Measurements from ENCODE around the gene TEX9. TPM values are rescaled to one million over a fixed set of nuclear protein-coding genes. Genes with fewer than 3 reads are reported as not detected.
"Not testable (repeated sequence)": the region's sequence is repeated elsewhere in the genome, so short reads cannot be mapped to it uniquely, and the experiment has no call there.

TEX9 gene
- total RNA-seq (3.3 and 4.5 TPM in 2 replicates), polyA plus RNA-seq (1.3 and 2.2 TPM in 2 replicates), polyA minus RNA-seq (ENCODE audit: low replicate concordance) (0.78 TPM in 1 of 2 replicates, not detected in the other)
- polyA plus RNA-seq (2012): 1.3 and 1.8 TPM in 2 replicates

DNA sequence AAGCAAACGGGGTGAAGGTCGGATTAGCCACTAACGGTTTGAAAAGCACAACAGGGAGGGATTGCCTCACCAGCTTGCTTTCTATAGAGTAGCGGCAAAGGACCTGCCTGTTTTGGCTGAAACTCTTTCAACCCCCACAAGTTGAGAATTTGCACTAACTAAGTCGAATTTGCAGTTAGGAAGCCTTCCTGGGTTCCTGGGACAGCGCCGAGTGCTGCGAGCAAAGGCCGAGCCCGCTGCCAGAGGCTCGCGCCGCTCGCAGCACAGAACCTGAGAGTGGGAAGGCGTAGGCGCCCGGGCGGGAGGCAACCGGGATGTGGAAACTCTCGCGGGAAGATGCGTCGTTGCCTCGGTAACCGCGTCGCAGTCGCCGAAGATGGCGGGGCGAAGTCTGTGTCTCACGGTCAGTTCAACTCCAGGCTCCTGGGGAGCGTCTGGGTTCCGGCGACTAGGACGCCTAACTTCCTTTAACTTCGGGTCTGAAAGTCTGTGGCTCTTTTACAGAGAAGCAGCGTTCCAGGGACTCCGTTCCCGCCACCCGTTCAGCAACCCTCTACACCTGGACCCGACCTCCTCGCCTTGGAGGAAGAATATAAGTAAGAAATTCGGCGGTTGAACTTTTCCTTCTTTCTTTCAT lies at the start of gene TEX9:
Gene TEX9, plus strand, starts transcription at position 352 of the 637 bp plus-strand sequence. Its CDS starts 25 bp downstream, at position 377.
- Histone ChIP-seq H3K4me1 (ENCODE audit: control insufficient read depth, extremely low read depth, insufficient read depth, low read length) (peaks cover 2% of the 10 kb centered on the region), H3K4me2 (ENCODE audit: extremely low read depth, insufficient read depth, low read length) (peak within 1 kb of the TSS; percentile 99), H3K36me3 (ENCODE audit: control insufficient read depth, insufficient read depth, low read length) (no peaks in the 10 kb centered on the region), H3K4me3 (replicated peaks in 1 of 4; ENCODE audit: control extremely low read depth in 1 of 4, insufficient read depth in 1 of 4, low read depth in 3 of 4, low read length in 4 of 4) (peak within 1 kb of the TSS; percentile 56 to 90 (median 77)), H3K27me3 (ENCODE audit: control insufficient read depth, insufficient read depth, low read length) (no peaks in the 10 kb centered on the region), H3K9me3 (ENCODE audit: control insufficient read depth, insufficient read depth, low read depth, low read length) (no peaks in the 10 kb centered on the region), H3K9ac (ENCODE audit: insufficient read depth, low read length) (peak within 1 kb of the TSS; percentile 33), H2AFZ (ENCODE audit: low read length) (peak within 1 kb of the TSS; percentile 87), H3K27ac (ENCODE audit: insufficient read depth, low read length) (no peak within 1 kb of the TSS), H4K20me1 (ENCODE audit: control insufficient read depth, extremely low read depth, insufficient read depth, low read length) (no peaks in the 10 kb centered on the region), H3K79me2 (ENCODE audit: control insufficient read depth, insufficient read depth, low read length) (no peaks in the 10 kb centered on the region)
- TF ChIP-seq EZH2 (IDR thresholded peaks at IDR 0.05; ENCODE audit: low read length, missing control alignments): no peak
- TF ChIP-seq, protein P1, sequence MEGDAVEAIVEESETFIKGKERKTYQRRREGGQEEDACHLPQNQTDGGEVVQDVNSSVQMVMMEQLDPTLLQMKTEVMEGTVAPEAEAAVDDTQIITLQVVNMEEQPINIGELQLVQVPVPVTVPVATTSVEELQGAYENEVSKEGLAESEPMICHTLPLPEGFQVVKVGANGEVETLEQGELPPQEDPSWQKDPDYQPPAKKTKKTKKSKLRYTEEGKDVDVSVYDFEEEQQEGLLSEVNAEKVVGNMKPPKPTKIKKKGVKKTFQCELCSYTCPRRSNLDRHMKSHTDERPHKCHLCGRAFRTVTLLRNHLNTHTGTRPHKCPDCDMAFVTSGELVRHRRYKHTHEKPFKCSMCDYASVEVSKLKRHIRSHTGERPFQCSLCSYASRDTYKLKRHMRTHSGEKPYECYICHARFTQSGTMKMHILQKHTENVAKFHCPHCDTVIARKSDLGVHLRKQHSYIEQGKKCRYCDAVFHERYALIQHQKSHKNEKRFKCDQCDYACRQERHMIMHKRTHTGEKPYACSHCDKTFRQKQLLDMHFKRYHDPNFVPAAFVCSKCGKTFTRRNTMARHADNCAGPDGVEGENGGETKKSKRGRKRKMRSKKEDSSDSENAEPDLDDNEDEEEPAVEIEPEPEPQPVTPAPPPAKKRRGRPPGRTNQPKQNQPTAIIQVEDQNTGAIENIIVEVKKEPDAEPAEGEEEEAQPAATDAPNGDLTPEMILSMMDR (conservative IDR thresholded peaks at IDR 0.05 in 1 of 2, IDR thresholded peaks at IDR 0.05 in 1 of 2; ENCODE audit: low read depth in 1 of 2, low read length in 2 of 2): no peak
- DNase-seq (ENCODE audit: low read depth in 2 of 2): peak; percentile 83 to 86

DNA sequence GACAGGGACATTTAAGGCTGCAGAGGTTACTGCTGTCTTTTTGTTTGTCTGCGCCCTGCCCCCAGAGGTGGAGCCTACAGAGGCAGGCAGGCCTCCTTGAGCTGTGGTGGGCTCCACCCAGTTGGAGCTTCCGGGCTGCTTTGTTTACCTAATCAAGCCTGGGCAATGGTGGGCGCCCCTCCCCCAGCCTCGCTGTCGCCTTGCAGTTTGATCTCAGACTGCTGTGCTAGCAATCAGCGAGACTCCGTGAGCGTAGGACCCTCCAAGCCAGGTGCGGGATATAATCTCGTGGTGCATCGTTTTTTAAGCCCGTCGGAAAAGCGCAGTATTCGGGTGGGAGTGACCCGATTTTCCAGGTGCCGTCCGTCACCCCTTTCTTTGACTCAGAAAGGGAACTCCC lies 48.7 kb upstream of the TEX9 start:
- H3K9ac ChIP-seq (ENCODE audit: insufficient read depth, low read length); H3K9me3 ChIP-seq (ENCODE audit: control insufficient read depth, insufficient read depth, low read depth, low read length); H3K4me2 ChIP-seq (ENCODE audit: extremely low read depth, insufficient read depth, low read length); H4K20me1 ChIP-seq (ENCODE audit: control insufficient read depth, extremely low read depth, insufficient read depth, low read length); H3K4me1 ChIP-seq (ENCODE audit: control insufficient read depth, extremely low read depth, insufficient read depth, low read length); H3K4me3 ChIP-seq (replicated peaks in 1 of 4; ENCODE audit: control extremely low read depth in 1 of 4, insufficient read depth in 1 of 4, low read depth in 3 of 4, low read length in 4 of 4); H3K36me3 ChIP-seq (ENCODE audit: control insufficient read depth, insufficient read depth, low read length); DNase-seq (ENCODE audit: low read depth in 2 of 2); H3K79me2 ChIP-seq (ENCODE audit: control insufficient read depth, insufficient read depth, low read length); H3K27ac ChIP-seq (ENCODE audit: insufficient read depth, low read length); H2AFZ ChIP-seq (ENCODE audit: low read length); H3K27me3 ChIP-seq (ENCODE audit: control insufficient read depth, insufficient read depth, low read length): not testable (repeated sequence)

DNA sequence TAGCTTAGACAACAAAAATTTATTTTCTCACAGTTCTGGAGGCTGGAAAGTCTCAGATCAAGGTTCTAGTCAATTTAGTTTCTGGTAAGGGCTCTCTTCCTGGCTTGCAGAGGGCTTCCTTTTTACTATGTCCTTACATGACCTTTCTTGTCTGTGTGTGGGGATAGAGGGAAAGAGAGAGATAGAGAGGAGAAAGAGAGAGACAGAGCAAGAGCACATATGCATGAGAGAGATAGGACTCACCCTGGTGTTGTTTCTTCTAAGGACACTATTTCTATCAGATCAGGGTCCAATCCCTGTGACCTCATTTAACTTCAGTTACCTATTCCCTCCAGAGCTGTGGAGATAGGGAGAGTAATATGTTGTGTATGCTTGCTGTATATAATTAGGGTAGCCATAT lies 44.9 kb upstream of the TEX9 start:
- Histone ChIP-seq H3K4me3 (replicated peaks in 1 of 4; ENCODE audit: control extremely low read depth in 1 of 4, insufficient read depth in 1 of 4, low read depth in 3 of 4, low read length in 4 of 4) (no peak overlapping the region), H3K4me1 (ENCODE audit: control insufficient read depth, extremely low read depth, insufficient read depth, low read length) (no peaks in the 10 kb centered on the region), H3K27me3 (ENCODE audit: control insufficient read depth, insufficient read depth, low read length) (no peaks in the 10 kb centered on the region), H3K9ac (ENCODE audit: insufficient read depth, low read length) (no peak overlapping the region), H3K79me2 (ENCODE audit: control insufficient read depth, insufficient read depth, low read length) (no peaks in the 10 kb centered on the region), H3K36me3 (ENCODE audit: control insufficient read depth, insufficient read depth, low read length) (no peaks in the 10 kb centered on the region), H4K20me1 (ENCODE audit: control insufficient read depth, extremely low read depth, insufficient read depth, low read length) (no peaks in the 10 kb centered on the region), H3K9me3 (ENCODE audit: control insufficient read depth, insufficient read depth, low read depth, low read length) (no peaks in the 10 kb centered on the region), H3K27ac (ENCODE audit: insufficient read depth, low read length) (no peak overlapping the region), H3K4me2 (ENCODE audit: extremely low read depth, insufficient read depth, low read length) (no peak overlapping the region), H2AFZ (ENCODE audit: low read length) (no peak overlapping the region)
- DNase-seq (ENCODE audit: low read depth in 2 of 2): no peak
- TF ChIP-seq, protein P1 (conservative IDR thresholded peaks at IDR 0.05 in 1 of 2, IDR thresholded peaks at IDR 0.05 in 1 of 2; ENCODE audit: low read depth in 1 of 2, low read length in 2 of 2): no peak
- no peak for TF ChIP-seq EZH2 (IDR thresholded peaks at IDR 0.05; ENCODE audit: low read length, missing control alignments)
